Measurements from ENCODE around the gene LTB4R. TPM values are rescaled to one million over a fixed set of nuclear protein-coding genes. Genes with fewer than 3 reads are reported as not detected.

LTB4R gene
- total RNA-seq, 1 experiment from 2014 or later, result 13.4 TPM

GRCh38 chr14:24284501-24285035, 26.7 kb upstream of the LTB4R start:
- Mint-ChIP-seq H3K27ac (ENCODE audit: unreplicated experiment) (no peak overlapping the region), H3K36me3 (ENCODE audit: insufficient read depth, unreplicated experiment) (no peaks in the 10 kb centered on the region), H3K9me3 (ENCODE audit: low read depth, unreplicated experiment) (no peaks in the 10 kb centered on the region), H3K4me1 (ENCODE audit: low read depth, unreplicated experiment) (peaks cover 2% of the 10 kb centered on the region), H3K4me3 (ENCODE audit: low read depth, unreplicated experiment) (no peak overlapping the region), H3K27me3 (ENCODE audit: unreplicated experiment) (no peaks in the 10 kb centered on the region)
- CTCF ChIA-PET, result no interaction called here
- TF ChIP-seq CTCF (IDR thresholded peaks at IDR 0.05; ENCODE audit: unreplicated experiment), result no peak
- DNase-seq, result no peak
- intact Hi-C loops (cut with micrococcal nuclease; ENCODE audit: unreplicated experiment), result no loop called here
- BruUV-seq (replicated peaks), result no TSS peak

DNA sequence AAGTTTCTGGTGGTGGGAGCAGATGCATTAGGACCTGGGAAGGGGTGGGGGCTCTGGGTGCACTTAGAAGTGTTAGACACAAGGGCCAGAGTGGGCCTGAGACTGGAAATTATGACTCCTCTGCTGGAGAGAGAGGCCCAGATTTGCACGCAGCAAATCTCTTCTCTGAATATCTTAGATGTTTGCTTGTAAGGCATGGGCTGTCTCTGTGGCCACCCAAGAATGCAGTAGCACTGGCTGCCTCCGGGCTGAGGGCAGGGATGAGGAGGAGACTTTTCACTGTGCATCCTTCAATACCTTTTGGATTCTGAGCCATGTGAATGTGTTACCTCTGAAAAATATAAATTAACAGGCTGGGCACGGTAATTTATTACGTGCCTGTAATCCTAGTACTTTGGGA, 26.0 kb upstream of the LTB4R start:
- intact Hi-C loops (cut with micrococcal nuclease; ENCODE audit: unreplicated experiment), result no loop called here
- Mint-ChIP-seq H3K9me3 (ENCODE audit: low read depth, unreplicated experiment) (no peaks in the 10 kb centered on the region), H3K27ac (ENCODE audit: unreplicated experiment) (no peak overlapping the region), H3K4me3 (ENCODE audit: low read depth, unreplicated experiment) (no peak overlapping the region), H3K36me3 (ENCODE audit: insufficient read depth, unreplicated experiment) (no peaks in the 10 kb centered on the region), H3K4me1 (ENCODE audit: low read depth, unreplicated experiment) (no peaks in the 10 kb centered on the region), H3K27me3 (ENCODE audit: unreplicated experiment) (no peaks in the 10 kb centered on the region)
- BruUV-seq (replicated peaks), result no TSS peak
- no peak for TF ChIP-seq CTCF (IDR thresholded peaks at IDR 0.05; ENCODE audit: unreplicated experiment)
- no peak for DNase-seq
- CTCF ChIA-PET, result no interaction called here

DNA sequence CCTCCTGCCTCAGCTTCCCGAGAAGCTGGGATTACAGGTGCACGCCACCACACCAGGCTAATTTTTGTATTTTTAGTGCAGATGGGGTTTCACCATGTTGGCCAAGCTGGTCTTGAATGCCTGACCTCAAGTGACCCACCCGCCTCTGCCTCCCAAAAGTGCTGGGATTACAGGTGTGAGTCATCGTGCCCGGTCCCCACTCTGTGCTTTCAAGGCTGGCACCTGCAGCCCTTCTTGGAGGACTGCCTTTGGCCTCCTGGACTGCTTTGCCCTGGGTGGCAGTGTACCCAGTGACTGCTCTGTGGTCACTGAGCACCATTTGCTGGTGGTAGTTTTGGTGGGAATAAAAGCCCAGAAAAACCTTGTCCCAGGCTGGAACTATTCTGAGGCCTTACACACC, 24.3 kb upstream of the LTB4R start:
- no peak overlapping the region for H3K4me3 Mint-ChIP-seq (ENCODE audit: low read depth, unreplicated experiment)
- BruUV-seq (replicated peaks), result no TSS peak
- H3K27me3 Mint-ChIP-seq (ENCODE audit: unreplicated experiment), result no peaks in the 10 kb centered on the region
- intact Hi-C loops (cut with micrococcal nuclease; ENCODE audit: unreplicated experiment), result no loop called here
- H3K36me3 Mint-ChIP-seq (ENCODE audit: insufficient read depth, unreplicated experiment), result no peaks in the 10 kb centered on the region
- H3K4me1 Mint-ChIP-seq (ENCODE audit: low read depth, unreplicated experiment), result no peaks in the 10 kb centered on the region
- DNase-seq, result no peak
- no peaks in the 10 kb centered on the region for H3K9me3 Mint-ChIP-seq (ENCODE audit: low read depth, unreplicated experiment)
- no peak overlapping the region for H3K27ac Mint-ChIP-seq (ENCODE audit: unreplicated experiment)
- no peak for TF ChIP-seq CTCF (IDR thresholded peaks at IDR 0.05; ENCODE audit: unreplicated experiment)
- CTCF ChIA-PET, result no interaction called here

DNA sequence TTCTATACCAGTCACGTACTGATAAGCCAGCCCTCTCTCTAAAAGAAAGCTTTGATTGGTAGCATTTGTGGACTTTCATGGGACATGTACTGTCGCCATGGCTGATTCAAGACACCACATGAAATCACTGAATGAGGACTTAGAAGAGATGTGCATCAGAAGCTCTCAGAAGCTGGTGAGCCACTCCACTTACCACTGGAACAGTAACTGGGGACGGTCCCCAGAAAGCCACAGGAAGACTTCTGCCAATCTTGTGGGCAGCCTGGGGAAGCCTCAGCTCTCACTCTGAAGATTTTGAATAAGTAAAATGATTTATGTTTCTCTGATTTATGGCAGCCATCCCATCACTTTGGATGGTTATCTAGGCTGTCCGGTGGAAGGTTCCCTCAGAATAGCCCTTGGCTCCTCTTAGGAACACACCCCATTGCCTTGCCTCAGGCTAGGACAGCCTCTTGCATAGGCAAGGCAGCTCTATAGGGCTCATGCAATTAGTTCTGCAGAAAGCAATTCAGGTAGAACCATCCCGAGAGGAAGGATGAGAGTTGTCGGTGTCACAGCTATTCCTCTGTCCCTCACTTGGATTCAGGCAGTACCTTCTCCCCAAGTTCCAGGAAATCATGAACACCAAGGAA, 21.5 kb upstream of the LTB4R start:
- no peak for DNase-seq
- H3K4me1 Mint-ChIP-seq (ENCODE audit: low read depth, unreplicated experiment), result no peaks in the 10 kb centered on the region
- CTCF ChIA-PET, result no interaction called here
- TF ChIP-seq CTCF (IDR thresholded peaks at IDR 0.05; ENCODE audit: unreplicated experiment), result no peak
- no peak overlapping the region for H3K4me3 Mint-ChIP-seq (ENCODE audit: low read depth, unreplicated experiment)
- BruUV-seq (replicated peaks), result no TSS peak
- intact Hi-C loops (cut with micrococcal nuclease; ENCODE audit: unreplicated experiment), result no loop called here
- H3K9me3 Mint-ChIP-seq (ENCODE audit: low read depth, unreplicated experiment), result no peaks in the 10 kb centered on the region
- no peak overlapping the region for H3K27ac Mint-ChIP-seq (ENCODE audit: unreplicated experiment)
- no peaks in the 10 kb centered on the region for H3K27me3 Mint-ChIP-seq (ENCODE audit: unreplicated experiment)
- no peaks in the 10 kb centered on the region for H3K36me3 Mint-ChIP-seq (ENCODE audit: insufficient read depth, unreplicated experiment)

Measured in Calu3 (cell line).